HG03439 (cell line): ENCODE data around the gene PIK3R3.

Experiments used
- ATAC-seq: cut with Tn5 transposase; IDR thresholded peaks from one replicate; pipeline ENCODE4 v1.9.1; 2021; ENCODE audit warnings: mild to moderate bottlenecking, moderate library complexity; ENCODE audit not compliant: unreplicated experiment

PIK3R3 gene

DNA sequence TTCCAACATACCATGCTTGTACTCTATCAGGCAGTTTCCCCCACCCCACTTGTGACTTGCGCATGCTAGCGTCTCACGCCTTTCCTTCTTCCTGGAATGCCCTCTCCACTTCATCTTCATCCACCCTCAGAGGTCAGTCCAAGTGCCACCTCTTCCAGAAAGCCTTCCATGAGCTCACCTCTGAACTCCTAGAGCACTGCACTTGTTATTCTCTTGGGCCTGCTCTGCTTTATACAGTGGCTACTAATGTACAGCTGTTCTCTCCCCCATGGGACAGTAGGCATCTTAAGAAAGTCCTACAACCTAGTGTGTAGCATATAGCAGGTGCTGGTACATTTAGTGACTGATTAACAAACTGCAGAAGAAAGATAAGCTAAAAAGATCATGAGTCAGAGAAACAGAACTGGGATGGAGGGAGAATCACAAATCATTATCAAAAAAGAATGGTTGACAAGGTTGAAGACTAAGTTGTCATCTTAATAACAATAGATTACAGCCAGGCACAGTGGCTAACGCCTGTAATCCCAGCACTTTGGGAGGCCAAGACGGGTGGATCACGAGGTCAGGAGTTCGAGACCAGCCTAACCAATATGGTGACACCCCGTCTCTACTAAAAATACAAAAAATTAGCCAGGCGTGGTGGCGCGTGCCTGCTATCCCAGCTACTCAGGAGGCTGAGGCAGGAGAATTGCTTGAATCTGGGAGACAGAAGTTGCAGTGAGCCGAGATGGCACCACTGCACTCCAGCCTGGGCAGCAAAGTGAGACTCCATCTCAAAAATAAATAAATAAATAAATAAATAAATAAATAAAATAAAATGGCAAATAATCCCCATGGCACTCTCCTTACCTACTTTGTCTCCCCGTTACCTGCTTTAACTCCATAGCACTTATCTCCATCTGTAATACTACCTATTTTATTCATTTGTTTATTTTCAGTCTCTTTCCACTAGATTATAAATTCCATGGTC is 26.2 kb upstream of the PIK3R3 start:
- no peak for ATAC-seq

- ATAC-seq, result no peak
Observed at GRCh38 chr1:46157916-46158311, 25.5 kb upstream of the PIK3R3 start.

DNA sequence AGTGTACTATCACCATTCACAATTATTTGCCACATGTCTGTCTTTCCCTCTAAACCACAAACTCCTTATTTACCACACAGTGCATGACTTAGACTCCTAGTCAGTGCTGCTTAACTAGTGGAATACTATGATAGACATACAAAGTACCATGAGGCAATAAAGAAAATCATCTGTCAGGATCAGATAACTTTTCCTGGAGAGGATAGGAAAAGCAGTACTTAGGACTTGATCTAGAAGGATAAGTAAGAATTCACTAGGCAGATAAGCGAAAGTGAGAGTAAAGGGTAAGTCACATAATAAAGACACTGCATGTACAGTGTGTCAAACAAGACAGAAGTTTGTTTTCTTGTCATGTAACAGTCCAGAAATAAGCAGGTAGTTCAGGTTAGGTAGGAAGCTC is 21.3 kb upstream of the PIK3R3 start:
- ATAC-seq, result no peak

- no peak for ATAC-seq
Observed at GRCh38 chr1:46153228-46153627, 20.8 kb upstream of the PIK3R3 start.

- no peak for ATAC-seq
Observed at GRCh38 chr1:46152016-46152415, 19.6 kb upstream of the PIK3R3 start.

- no peak for ATAC-seq
Observed at GRCh38 chr1:46150085-46150484, 17.7 kb upstream of the PIK3R3 start.

DNA sequence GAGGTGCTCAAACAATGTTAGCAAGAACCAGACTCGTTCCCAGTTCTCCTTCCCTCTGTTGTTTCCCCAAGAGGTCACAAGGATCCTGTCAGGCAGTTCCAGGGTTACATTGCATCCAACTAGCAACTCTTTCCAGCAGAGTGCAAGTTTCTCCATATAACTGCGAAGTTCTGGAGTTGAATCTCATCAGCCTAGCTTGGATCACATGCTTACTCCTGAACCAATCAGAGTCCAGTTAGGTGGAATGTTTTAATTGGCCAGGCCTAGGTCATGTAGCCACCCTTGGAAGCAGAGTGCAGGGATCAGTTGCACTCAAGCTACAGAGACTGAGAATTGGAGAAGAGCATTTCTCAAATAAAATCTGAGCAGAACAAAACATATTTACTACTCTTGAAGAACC is 15.9 kb upstream of the PIK3R3 start:
- ATAC-seq, result no peak

DNA sequence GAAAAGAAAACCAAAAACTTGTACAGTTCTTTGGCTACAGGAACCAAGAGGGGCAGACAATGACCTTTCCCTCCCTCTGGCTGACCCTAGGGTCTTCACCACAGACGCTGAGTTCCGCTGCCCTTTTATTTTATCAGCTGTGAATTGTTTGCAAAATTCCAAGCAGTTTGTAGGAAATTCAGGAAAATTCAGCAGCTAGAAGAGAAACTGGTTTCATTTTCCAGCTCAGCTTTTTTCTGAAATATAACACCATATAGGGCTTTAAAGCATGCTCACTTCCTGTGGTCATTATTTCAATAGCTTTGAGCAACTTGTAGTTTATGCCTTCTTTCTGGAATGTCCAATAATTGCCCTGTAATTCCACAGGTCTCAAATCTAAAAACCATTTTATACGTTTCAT is 5.5 kb upstream of the PIK3R3 start:
- no peak for ATAC-seq

GRCh38 chr1:46136711-46137110 is 4.3 kb upstream of the PIK3R3 start:
- no peak for ATAC-seq

- no peak for ATAC-seq
Observed at GRCh38 chr1:46134660-46135331, 2.4 kb upstream of the PIK3R3 start.

- ATAC-seq, result no peak
Observed at GRCh38 chr1:46133781-46134350, 1.4 kb upstream of the PIK3R3 start.

- ATAC-seq, result peak; percentile 54
Observed at GRCh38 chr1:46133181-46133658, 791 bp upstream of the PIK3R3 start.

DNA sequence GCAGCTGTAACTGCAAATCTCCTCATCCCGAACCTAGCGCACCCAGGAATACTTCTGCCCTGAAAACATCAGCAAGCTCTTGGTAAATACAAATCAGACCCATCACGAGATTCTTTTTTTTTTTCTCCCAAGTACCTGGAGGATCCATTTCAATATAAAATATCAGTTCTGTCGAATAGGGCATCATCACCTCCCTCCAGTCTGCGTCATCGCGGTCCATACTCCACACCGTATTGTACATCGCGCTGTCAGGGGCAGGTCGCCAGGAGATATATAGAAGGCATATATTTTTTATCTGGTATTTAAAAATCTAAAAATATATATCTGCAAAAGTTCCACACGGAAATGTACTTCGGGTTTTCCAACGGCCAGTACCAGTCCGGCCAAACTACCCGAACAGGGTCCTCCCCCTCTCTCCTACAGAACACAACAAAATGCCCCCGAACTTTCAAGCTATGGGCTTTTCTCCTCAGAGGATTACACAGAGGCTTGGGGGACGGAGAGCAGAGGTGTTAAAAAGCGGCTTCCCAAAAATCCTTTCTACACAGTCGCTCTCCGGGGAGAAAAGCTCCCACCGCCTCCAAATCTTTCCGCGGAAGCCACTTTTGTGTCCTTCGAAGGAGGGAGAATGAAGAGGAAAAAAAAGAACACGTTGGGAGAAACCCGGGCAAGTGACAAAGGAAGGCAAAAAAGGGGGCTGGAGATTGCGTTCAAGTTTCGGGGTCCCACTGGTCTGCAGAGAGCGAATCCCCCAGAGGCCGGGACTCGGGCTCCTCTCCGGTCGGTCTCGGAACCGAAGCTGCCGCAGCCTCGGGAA is 509 bp downstream of the PIK3R3 start:
- ATAC-seq, result no peak

DNA sequence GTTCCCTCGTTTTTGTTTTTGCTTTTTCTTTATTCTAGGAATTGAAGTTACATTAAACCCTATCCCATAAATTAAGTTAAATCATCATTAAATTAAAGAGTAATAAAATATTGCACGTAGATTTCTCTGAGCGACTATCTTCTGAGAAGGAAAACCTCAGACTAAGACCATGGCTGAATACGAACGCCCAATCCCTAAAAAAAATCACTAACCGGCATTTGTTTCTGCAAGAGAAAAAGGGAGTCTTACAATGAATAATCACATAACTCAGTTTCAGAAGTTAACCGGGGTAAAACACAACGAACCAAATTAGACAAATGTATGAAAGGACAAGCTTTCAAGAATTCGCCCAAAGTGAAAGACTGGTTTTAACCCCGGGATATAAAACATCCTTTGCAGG is 1.3 kb downstream of the PIK3R3 start:
- ATAC-seq, result no peak

- no peak for ATAC-seq
Observed at GRCh38 chr1:46130606-46131005, 1.8 kb downstream of the PIK3R3 start.

DNA sequence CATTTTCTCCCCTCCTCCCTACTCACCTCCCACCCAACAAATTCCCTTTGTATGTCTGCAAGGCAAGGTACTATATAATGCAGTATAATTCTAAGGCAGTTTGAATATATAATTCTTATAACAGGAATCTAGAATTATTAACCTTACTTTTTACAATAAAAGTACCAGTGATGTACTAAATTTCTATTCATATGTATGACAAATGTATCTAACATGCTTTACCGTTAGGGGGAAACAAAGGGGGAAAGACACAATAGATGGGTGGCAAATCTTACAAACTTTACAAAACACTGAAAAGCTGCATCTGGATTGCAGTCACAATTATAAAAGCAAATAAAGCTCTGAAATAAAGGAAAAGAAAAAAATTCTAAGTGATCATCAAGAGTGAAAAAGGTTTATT is 2.3 kb downstream of the PIK3R3 start:
- ATAC-seq, result no peak

DNA sequence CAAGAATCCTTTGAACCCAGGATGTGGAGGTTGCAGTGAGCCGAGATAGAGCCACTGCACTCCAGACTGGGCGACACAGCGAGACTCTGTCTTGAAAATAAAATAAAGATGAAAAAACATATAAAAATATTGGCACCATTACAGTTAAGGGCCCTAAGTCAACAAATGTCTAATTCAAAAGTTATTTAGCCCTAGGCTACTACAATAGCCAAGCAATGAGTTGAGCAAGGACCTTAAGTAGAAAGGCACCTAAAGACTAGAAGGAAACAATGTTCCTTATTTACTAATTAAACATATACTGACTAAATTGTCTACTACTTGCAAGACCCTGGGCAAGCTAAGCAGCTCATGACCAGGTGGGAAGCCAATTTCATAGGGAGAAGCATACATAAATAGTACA is 4.1 kb downstream of the PIK3R3 start:
- no peak for ATAC-seq

DNA sequence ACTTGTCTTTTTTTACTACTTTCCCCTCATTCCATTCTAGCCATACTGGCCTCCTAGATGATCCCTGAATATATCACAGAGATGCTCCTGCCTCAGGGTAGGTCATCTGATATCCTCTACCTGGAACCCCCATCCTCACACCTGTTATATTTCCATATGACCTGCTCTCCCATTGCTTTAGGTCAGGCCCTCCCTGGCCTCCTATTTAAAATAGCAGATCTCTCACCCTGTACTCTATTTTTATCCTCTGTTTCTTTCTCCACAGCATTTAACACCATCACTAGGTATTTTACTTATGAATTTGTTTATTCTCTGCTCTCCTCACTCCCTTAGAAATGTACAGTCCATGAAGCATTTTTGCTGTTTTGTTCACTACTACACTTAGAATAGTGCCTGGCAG is 13.6 kb downstream of the PIK3R3 start:
- ATAC-seq, result no peak

DNA sequence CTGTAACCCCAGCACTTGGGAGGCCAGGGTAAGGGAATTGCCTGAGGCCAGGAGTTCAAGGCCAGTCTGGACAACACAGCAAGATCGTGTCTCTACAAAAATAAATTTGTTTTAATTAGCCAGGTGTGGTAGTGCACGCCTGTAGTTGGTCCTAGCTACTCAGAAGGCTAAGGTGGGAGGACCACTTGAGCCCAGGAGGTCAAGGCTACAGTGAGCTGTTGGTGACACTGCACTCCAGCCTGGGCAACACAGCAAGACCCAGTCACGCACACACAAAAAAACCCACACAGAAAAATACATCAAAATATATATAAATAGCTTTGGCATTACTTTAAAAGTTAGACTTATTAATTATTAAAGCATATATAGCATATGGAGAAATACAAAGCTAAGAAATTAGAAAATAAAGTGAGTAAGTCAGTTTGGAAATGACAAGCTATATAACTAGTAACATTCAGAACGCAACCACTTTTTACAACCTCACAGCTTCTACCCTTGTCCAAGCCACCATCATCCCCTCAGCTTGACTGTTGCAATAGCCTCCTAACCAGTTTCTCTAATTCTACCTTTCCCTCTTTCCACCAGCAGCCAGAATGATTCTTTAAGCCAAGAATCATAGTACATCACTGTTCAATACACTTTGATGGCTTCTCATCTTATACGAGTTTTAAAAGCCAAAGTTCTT is 14.5 kb downstream of the PIK3R3 start:
- ATAC-seq, result no peak

DNA sequence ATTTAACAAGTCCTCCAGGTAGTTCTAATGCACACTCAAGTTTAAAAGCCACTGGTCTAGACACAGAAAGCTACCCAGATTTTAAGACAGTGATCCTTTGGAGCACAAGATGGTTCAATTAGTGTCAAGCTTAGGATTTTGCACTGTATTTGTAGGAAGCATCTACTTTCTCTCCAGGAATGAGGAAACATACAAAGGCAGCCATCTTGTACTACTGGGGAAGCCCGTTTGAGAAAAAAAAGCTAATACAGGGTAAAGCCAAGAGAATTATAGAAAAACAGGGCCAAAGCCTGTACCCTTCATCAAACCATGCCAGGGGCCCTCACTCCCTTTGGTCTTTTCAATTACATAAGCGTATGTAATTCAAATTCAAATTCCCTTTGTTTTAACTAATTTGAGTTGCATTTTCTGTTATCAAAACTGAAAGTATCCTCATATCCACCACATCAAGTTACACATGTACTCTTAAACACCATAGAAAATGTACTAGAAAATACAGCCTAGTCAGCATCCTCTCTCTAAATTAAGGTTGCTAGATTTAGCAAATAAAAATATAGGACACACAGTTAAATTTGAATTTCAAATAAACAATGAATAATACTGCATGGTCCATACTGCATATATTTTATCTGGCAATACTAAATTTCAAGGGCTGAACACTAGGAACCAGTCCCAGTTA is 17.4 kb downstream of the PIK3R3 start:
- ATAC-seq, result no peak
